HG03565 (cell line): ENCODE results near the gene EAF1.
"Not testable (repeated sequence)": the region's sequence is repeated elsewhere in the genome, so short reads cannot be mapped to it uniquely, and the experiment has no call there.

Experiments used
- ATAC-seq: cut with Tn5 transposase; IDR thresholded peaks from one replicate; pipeline ENCODE4 v1.9.1; 2021; ENCODE audit warnings: mild to moderate bottlenecking, moderate library complexity; ENCODE audit not compliant: unreplicated experiment

Gene EAF1

DNA sequence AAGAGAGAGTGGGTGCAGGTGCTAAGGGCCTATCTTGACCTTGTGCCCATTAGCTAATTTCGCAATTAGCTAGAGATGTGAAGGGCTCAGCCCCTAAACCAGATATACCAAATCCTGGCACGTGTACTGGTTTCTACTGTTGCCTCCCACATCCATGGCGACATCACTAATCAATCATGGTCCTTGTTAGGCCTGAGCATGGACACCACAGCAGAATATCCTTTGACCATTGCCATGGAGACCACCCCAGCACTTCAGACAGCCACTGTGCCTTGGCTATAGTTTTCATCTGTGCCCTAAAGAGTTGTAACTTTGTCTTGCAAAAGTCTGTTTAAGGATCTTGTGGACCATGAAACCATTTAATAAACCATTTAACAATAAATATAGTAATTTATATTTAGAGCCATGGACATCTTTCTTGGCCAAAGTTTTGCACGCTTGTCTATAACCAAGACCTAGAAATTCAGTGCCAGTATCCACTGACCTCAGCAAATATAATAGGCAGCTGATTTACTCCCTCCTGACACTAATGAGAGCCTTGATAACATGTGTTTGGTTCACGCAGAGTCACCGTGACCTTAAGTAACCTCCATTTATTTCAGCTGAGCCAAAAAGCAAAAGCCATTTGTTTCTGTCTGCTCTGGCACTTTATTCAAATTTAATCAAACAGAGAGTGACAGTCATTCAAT is 50.7 kb downstream of the EAF1 start:
- ATAC-seq, result no peak

DNA sequence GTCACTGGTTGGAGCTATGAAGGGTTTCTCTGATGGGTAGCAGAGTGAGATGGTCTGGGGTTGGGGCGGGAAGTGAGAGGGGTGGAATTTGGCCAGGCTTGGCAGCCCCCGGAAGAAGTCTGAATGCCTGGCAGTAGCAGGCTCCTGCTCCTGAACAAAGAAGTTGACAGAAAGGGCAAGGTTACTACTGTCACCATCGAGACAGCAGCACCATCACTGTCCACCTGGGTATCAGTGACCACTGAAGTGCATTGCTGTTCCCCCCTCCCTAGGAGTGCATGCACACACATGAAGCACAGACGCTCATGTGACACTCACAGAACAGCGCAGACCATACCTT is 51.2 kb downstream of the EAF1 start:
- no peak for ATAC-seq

DNA sequence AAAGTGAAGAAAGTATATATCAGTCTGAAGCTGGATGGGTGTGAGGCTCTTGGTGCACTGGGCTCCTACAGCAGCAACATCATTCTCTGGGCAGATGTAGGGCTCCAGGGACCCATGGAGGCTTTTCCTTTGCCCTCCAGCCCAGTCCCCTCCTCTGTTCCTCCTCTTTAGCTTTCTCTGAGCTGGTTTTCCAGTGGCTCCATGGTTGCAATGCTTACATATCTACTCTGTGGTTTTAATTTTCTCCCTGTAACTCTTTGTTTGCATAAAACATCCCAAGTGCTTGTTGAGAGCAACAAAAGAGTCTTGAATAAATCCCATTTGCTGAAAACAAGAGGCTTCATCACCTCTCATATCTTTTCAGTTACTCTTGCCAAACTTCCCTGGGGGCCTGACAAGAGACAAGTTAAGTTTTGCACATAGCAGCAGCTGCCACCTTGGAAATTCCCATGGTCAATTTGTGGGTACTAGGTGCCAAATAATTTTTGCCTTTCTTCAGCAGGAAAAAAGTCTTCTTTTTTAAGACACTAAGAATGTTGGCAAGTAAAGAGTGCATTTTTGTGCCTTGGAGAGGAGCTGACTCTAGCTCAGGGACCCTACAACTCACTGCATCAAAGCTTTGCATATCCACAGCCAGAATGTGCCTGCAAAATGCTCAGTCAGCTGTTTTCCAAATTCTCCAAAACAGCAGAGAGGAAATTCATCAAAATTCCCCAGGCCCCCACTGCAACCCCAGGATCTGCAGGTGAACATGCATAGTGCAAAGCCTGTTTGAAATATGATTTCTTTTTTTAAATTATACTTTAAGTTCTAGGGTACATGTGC is 52.2 kb downstream of the EAF1 start:
- no peak for ATAC-seq

DNA sequence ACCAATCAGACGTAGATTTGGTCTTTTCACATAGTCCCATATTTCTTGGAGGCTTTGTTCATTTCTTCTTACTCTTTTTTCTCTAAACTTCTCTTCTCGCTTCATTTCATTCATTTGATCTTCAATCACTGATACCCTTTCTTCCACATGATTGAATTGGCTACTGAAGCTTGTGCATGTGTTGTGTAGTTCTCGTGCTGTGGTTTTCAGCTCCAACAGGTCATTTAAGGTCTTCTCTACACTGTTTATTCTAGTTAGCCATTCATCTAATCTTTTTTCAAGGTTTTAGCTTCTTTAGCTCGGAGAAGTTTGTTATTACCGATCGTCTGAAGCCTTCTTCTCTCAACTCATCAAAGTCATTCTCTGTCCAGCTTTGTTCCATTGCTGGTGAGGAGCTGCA is 57.2 kb downstream of the EAF1 start:
- not testable (repeated sequence) for ATAC-seq

DNA sequence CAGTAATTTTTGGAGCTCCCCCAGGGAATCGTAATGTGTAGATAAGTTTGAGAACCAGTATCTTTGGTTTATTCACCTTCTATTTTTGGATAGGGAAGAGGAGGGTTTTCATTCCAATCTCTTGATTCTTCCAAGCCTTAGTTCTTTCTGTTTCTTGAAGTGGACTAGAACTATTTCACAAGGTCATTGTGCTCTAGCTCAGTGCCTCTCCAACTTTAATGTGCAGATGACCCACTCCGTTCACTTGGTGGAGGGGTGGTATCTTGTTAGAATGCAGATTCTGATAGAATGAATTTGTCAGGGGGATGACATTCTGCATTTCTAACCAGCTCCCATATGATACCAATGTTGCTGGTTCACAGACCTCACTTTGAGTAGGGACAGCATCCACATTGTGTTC is 58.6 kb downstream of the EAF1 start:
- ATAC-seq, result no peak

DNA sequence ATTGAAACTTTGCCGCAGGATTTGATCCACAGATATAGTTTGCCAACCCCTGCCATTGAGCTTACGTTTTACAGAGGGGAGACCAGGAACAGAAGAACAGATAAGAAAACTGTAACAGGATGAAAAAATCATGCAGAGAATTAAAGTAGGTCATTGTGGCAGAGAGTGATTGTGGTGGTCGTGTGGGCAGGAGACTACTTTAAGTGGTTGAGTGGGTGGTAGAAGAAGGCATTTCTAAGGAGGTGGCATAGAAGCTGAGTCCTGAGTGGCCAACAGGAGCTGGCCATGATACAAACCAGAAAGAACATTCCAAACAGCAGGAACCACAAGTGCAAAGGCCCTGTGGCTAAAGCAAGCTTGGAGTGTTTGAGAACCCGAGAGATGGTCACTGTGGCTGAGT is 59.6 kb downstream of the EAF1 start:
- ATAC-seq, result no peak

DNA sequence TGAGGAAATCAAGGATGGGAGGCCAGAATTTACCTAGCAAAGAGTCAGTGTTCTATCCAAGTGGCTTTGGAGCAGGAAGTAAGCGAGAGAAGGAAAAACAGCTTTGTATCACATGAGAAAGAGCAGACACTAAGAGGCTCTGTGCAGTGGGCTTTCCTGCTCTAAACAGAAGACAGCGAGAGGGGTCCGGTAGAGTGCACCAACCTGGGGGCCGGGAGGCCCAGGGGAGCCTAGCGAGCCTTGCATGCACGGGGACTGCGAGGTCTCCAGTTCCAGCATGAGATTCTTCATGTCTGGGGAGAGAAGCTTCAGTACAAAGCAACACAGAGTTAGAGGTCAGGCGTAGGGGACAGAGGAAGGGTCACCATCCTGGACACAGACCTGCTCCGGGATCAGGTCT is 60.6 kb downstream of the EAF1 start:
- no peak for ATAC-seq

DNA sequence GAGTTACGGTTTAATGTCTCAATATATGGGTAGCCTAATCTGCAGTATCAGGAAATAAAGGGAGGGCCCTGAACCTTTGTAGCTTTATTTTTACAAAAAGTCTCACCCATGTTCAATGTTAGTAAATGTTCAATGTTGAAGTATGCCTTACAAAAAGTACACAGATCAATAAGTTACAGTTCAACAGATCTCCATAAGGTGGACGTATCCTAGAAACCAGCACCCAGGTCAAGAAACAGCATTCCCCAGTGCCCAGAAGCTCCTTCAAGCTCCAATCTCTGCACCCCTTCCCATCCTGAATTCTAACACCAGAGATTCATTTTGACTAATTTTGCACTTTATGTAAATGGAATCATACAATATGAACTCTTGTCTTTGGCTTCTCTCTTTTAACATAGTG is 62.8 kb downstream of the EAF1 start:
- ATAC-seq, result no peak

DNA sequence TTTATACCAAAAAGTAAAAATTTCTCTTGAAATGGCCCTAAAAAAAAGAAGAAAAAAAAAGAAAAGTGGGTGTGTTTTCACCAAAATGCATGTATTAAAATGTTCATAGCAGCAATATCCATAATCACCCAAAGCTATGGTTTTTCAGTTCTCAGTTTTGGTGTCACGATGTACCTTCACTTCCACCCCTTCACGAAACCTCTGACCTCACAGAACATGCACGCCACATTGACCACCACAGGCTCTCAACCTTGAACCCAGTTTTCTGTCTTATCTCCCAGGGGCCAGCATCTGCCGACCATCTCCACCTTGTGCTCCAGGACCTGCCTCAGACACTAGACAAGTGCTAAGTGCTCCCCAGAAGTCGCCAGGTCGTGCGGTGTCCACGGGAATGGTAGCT is 63.7 kb downstream of the EAF1 start:
- ATAC-seq, result no peak
